HepG2 (cell line): Measurements from ENCODE around the gene UGT1A7. TPM values are rescaled to one million over a fixed set of nuclear protein-coding genes. Genes with fewer than 3 reads are reported as not detected.

Source experiments
- ATAC-seq: fragments of 200-7000 bp; cut with Tn5 transposase; 3 replicates; pipeline ENCODE4 v1.9.1; 2020; ENCODE audit warnings: mild to moderate bottlenecking, moderate library complexity
- BruUV-seq: library from RNA; stranded (reverse); fragments of 400-500 nt; replicated peaks from 2 replicates; lab custom pipeline; 2021; lab: Mats Ljungman, UMichigan
- CTCF ChIA-PET: fragments of 300-600 bp; formaldehyde crosslinking; extraction: SDS; loops from one replicate; lab custom pipeline; 2021; ENCODE audit warnings: low total read pairs, inconsistent platforms, low intra/inter-chr PET ratio; lab: Yijun Ruan, JAX
- POLR2A ChIA-PET: fragments of 350-600 bp; sonication (Branson Sonifier 250); formaldehyde crosslinking; loops from one replicate; lab custom pipeline; 2020; ENCODE audit warnings: antibody characterized with exemption, inconsistent platforms; lab: Yijun Ruan, JAX
- DNase-seq: peaks from one replicate; pipeline ENCODE4 v3.0.0-alpha.2; 2015; ENCODE audit warnings: low spot score
- FAIRE-seq: peaks from 3 replicates; lab custom pipeline; 2011; peaks lifted over from hg19 to GRCh38; lab: Jason Lieb, UNC
- H2AFZ ChIP-seq: one replicate; pipeline ENCODE4 v1.6.1; 2011; ENCODE audit warnings: low read length, inconsistent platforms
- H3K27ac ChIP-seq: fragments of 300-600 bp; 3 replicates; pipeline ENCODE4 v1.8.0; 2011; ENCODE audit warnings: mixed run types, mild to moderate bottlenecking, mixed read lengths, low read length, inconsistent platforms; ENCODE audit not compliant: insufficient read depth; ENCODE audit errors: extremely low read length
- H3K27me3 ChIP-seq, 2 experiments: fragments of 200-600 bp in 1 of 2; 2 replicates in 1 of 2; 3 replicates in 1 of 2; pipeline versions ENCODE4 v1.6.0 to v1.8.0; 2011; ENCODE audit warnings: low read length in 2 of 2, mild to moderate bottlenecking in 2 of 2, moderate library complexity in 2 of 2, inconsistent platforms in 1 of 2; ENCODE audit not compliant: insufficient read depth in 2 of 2, control insufficient read depth in 1 of 2
- H3K36me3 ChIP-seq, 2 experiments: fragments of 200-600 bp in 1 of 2; replicated peaks in 1 of 2; 2 replicates in 1 of 2; 3 replicates in 1 of 2; pipeline versions ENCODE4 v1.5.1 to v1.8.0; 2011; ENCODE audit warnings: low read length in 2 of 2, inconsistent platforms in 1 of 2; ENCODE audit not compliant: insufficient read depth in 2 of 2, control insufficient read depth in 1 of 2
- H3K4me1 ChIP-seq: 2 replicates; pipeline ENCODE4 v1.5.1; 2012; ENCODE audit warnings: low read length, inconsistent platforms; ENCODE audit not compliant: insufficient read depth
- H3K4me2 ChIP-seq: 2 replicates; pipeline ENCODE4 v1.6.0; 2011; ENCODE audit warnings: low read depth, low read length, inconsistent platforms
- H3K4me3 ChIP-seq, 3 experiments: fragments of 200-600 bp in 1 of 3; sonication (generic), shearing (Covaris generic) in 1 of 3; replicated peaks in 1 of 3; 2 replicates each; pipeline ENCODE4 v1.5.1; 2011 to 2016; ENCODE audit warnings: low read length in 3 of 3, inconsistent platforms in 2 of 3, low read depth in 2 of 3, mild to moderate bottlenecking in 2 of 3, control low read depth in 1 of 3, mixed read lengths in 1 of 3; ENCODE audit not compliant: insufficient read depth in 1 of 3
- H3K79me2 ChIP-seq: one replicate; pipeline ENCODE4 v1.6.1; 2011; ENCODE audit warnings: low read length, inconsistent platforms; ENCODE audit not compliant: insufficient read depth
- H3K9ac ChIP-seq: 2 replicates; pipeline ENCODE4 v1.6.0; 2011; ENCODE audit warnings: mild to moderate bottlenecking, low read depth, low read length, inconsistent platforms; ENCODE audit not compliant: insufficient read depth
- H3K9me3 ChIP-seq: 2 replicates; pipeline ENCODE4 v1.5.1; 2012; ENCODE audit warnings: mild to moderate bottlenecking, low read length
- H4K20me1 ChIP-seq: 2 replicates; pipeline ENCODE4 v1.6.0; 2011; ENCODE audit warnings: inconsistent platforms, mild to moderate bottlenecking, low read length, moderate library complexity; ENCODE audit not compliant: insufficient read depth
- CREM ChIP-seq, 2 experiments: sonication (generic) in 1 of 2; formaldehyde crosslinking in 1 of 2; IDR thresholded peaks; 2 replicates each; pipeline versions ENCODE4 v1.4.0 to v1.6.1; 2016 to 2020; ENCODE audit warnings: antibody characterized with exemption in 1 of 2, mild to moderate bottlenecking in 1 of 2, missing genetic modification reagents in 1 of 2
- EP300 ChIP-seq, 3 experiments: sonication (generic) in 1 of 3; formaldehyde crosslinking in 1 of 3; IDR thresholded peaks; 2 replicates each; pipeline versions ENCODE4 v1.5.1 to v1.6.1; 2011 to 2020; ENCODE audit warnings: low read depth in 2 of 3, low read length in 2 of 3, borderline replicate concordance in 1 of 3, improper control_type of control experiment in 1 of 3, mild to moderate bottlenecking in 1 of 3, missing genetic modification reagents in 1 of 3, moderate library complexity in 1 of 3
- GATA4 ChIP-seq: sonication (generic); IDR thresholded peaks from 2 replicates; pipeline ENCODE4 v1.6.1; 2016; ENCODE audit warnings: antibody characterized with exemption, low read depth, borderline replicate concordance
- MAFF ChIP-seq: IDR thresholded peaks from 2 replicates; pipeline ENCODE4 v1.6.1; 2011; ENCODE audit warnings: low read depth, low read length, improper control_type of control experiment
- NFE2L2 ChIP-seq: fragments of 150-350 bp; IDR thresholded peaks from 2 replicates; pipeline ENCODE4 v1.6.1; 2014; ENCODE audit warnings: low read length
- PBX3 ChIP-seq: sonication (generic); formaldehyde crosslinking; IDR thresholded peaks from 2 replicates; pipeline ENCODE4 v1.8.1; 2023; ENCODE audit warnings: missing genetic modification reagents, inconsistent platforms, borderline replicate concordance
- RXRA ChIP-seq: sonication (generic); formaldehyde crosslinking; IDR thresholded peaks from 2 replicates; pipeline ENCODE4 v1.5.1; 2020; ENCODE audit warnings: missing genetic modification reagents
- TBL1XR1 ChIP-seq: fragments of 150-350 bp; IDR thresholded peaks from 2 replicates; pipeline ENCODE4 v1.6.1; 2014; ENCODE audit warnings: borderline replicate concordance, low read length; ENCODE audit not compliant: partially characterized antibody
- ZNF138 ChIP-seq: sonication (generic); formaldehyde crosslinking; IDR thresholded peaks from 2 replicates; pipeline ENCODE4 v1.5.0; 2020; ENCODE audit warnings: mild to moderate bottlenecking, low read depth, missing genetic modification reagents
- ZNF543 ChIP-seq: sonication (generic); formaldehyde crosslinking; IDR thresholded peaks from 2 replicates; pipeline ENCODE4 v1.4.0; 2020; ENCODE audit warnings: mild to moderate bottlenecking, missing genetic modification reagents
- WGBS: methylation state at CpG from one replicate; pipeline ENCODE4 v1.1.6; 2017; ENCODE audit warnings: low lambda C conversion rate; 5-methylcytosine and 5-hydroxymethylcytosine counted together
- in situ Hi-C: cut with HindIII; loops from 2 replicates; pipeline ENCODE4 v1.10.0; 2017; ENCODE audit warnings: low pct_unique_long_range_greater_than_20kb; ENCODE audit not compliant: extremely low pct_ligation_motif_present
- intact Hi-C: fragments of 100-400 bp; cut with micrococcal nuclease; formaldehyde crosslinking; loops from one replicate; pipeline ENCODE4 v1.10.0; 2022; ENCODE audit not compliant: unreplicated experiment
- polyA plus RNA-seq, 8 experiments: library from polyadenylated mRNA; depleted of rRNA in 3 of 8; stranded (reverse) in 7 of 8; unstranded in 1 of 8; fragments of >200 nt; fragmentation: Illumina TruSeq in 4 of 8; extraction: Trizol in 4 of 8; gene quantifications; 2 replicates each; pipeline versions ENCODE4 v1.2.1 to v1.2.3, GENCODE V29; 2011 to 2016; ENCODE audit warnings: low read depth in 4 of 8, missing spikeins in 1 of 8, mixed read lengths in 1 of 8; ENCODE audit not compliant: insufficient read depth in 1 of 8
- total RNA-seq, 5 experiments: library from RNA; depleted of rRNA; stranded (reverse); fragments of >200 nt; fragmentation: Illumina TruSeq; extraction: Trizol; gene quantifications; 2 replicates each; pipeline ENCODE4 v1.2.3, GENCODE V29; 2016; ENCODE audit warnings: low read depth in 1 of 5
- TF ChIP-seq, protein P1 (sequence below): sonication (generic); formaldehyde crosslinking; IDR thresholded peaks from 2 replicates; pipeline ENCODE4 v1.4.0; 2020; ENCODE audit warnings: missing genetic modification reagents
- TF ChIP-seq, protein P2 (sequence below), 2 experiments: IDR thresholded peaks; 2 replicates each; pipeline ENCODE4 v1.6.1; 2011 to 2012; ENCODE audit warnings: low read length in 2 of 2, borderline replicate concordance in 1 of 2, low read depth in 1 of 2, mild to moderate bottlenecking in 1 of 2, moderate library complexity in 1 of 2

UGT1A7 gene
- total and polyA plus RNA-seq, 2 of the 13 experiments (the other 11 are each of a cell fraction or from before 2014, with no cell fraction given): not detected

- H3K4me1 ChIP-seq: peaks cover under 1% of the 10 kb centered on the region; the same call in 1 of the 2 replicates
- no peak for ATAC-seq
- WGBS: 21% methylated on average over 1 of the region's 1 CpG
- POLR2A ChIA-PET: no interaction called here
- H3K36me3 ChIP-seq: no peaks in the 10 kb centered on the region
- H3K9ac ChIP-seq: no peak overlapping the region
- no peaks in the 10 kb centered on the region for H3K79me2 ChIP-seq
- peak overlapping the region; percentile 12 for H3K27ac ChIP-seq
- peak; percentile 56 for DNase-seq
- no peak overlapping the region for H2AFZ ChIP-seq
- intact Hi-C loops (no loop called here), in situ Hi-C loops (no loop called here)
- no peaks in the 10 kb centered on the region for H3K27me3 ChIP-seq
- H3K4me3 ChIP-seq: no peak overlapping the region
- no peak overlapping the region for H3K4me2 ChIP-seq
- no peaks in the 10 kb centered on the region for H3K9me3 ChIP-seq
- no peak for FAIRE-seq
- peak; percentile 63; the same call in 1 of the 2 replicates for TF ChIP-seq RXRA (CRISPR knock-in tag)
- TF ChIP-seq, protein P1, sequence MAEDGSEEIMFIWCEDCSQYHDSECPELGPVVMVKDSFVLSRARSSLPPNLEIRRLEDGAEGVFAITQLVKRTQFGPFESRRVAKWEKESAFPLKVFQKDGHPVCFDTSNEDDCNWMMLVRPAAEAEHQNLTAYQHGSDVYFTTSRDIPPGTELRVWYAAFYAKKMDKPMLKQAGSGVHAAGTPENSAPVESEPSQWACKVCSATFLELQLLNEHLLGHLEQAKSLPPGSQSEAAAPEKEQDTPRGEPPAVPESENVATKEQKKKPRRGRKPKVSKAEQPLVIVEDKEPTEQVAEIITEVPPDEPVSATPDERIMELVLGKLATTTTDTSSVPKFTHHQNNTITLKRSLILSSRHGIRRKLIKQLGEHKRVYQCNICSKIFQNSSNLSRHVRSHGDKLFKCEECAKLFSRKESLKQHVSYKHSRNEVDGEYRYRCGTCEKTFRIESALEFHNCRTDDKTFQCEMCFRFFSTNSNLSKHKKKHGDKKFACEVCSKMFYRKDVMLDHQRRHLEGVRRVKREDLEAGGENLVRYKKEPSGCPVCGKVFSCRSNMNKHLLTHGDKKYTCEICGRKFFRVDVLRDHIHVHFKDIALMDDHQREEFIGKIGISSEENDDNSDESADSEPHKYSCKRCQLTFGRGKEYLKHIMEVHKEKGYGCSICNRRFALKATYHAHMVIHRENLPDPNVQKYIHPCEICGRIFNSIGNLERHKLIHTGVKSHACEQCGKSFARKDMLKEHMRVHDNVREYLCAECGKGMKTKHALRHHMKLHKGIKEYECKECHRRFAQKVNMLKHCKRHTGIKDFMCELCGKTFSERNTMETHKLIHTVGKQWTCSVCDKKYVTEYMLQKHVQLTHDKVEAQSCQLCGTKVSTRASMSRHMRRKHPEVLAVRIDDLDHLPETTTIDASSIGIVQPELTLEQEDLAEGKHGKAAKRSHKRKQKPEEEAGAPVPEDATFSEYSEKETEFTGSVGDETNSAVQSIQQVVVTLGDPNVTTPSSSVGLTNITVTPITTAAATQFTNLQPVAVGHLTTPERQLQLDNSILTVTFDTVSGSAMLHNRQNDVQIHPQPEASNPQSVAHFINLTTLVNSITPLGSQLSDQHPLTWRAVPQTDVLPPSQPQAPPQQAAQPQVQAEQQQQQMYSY (CRISPR knock-in tag): no peak
- TF ChIP-seq ZNF138 (CRISPR knock-in tag): no peak
- peak; percentile 21; the same call in 1 of the 2 replicates for TF ChIP-seq MAFF
- TF ChIP-seq EP300 (IDR thresholded peaks at IDR 0.05; ENCODE audit: low read depth in 2 of 2, low read length in 2 of 2): peak in 1 of 2 experiments; percentile 59; a peak in 1 of 4 replicates
- peak; percentile 74 for TF ChIP-seq EP300 (CRISPR knock-in tag; IDR thresholded peaks at IDR 0.05; ENCODE audit: borderline replicate concordance)
- peak; percentile 88 for TF ChIP-seq NFE2L2
- TF ChIP-seq, protein P2, sequence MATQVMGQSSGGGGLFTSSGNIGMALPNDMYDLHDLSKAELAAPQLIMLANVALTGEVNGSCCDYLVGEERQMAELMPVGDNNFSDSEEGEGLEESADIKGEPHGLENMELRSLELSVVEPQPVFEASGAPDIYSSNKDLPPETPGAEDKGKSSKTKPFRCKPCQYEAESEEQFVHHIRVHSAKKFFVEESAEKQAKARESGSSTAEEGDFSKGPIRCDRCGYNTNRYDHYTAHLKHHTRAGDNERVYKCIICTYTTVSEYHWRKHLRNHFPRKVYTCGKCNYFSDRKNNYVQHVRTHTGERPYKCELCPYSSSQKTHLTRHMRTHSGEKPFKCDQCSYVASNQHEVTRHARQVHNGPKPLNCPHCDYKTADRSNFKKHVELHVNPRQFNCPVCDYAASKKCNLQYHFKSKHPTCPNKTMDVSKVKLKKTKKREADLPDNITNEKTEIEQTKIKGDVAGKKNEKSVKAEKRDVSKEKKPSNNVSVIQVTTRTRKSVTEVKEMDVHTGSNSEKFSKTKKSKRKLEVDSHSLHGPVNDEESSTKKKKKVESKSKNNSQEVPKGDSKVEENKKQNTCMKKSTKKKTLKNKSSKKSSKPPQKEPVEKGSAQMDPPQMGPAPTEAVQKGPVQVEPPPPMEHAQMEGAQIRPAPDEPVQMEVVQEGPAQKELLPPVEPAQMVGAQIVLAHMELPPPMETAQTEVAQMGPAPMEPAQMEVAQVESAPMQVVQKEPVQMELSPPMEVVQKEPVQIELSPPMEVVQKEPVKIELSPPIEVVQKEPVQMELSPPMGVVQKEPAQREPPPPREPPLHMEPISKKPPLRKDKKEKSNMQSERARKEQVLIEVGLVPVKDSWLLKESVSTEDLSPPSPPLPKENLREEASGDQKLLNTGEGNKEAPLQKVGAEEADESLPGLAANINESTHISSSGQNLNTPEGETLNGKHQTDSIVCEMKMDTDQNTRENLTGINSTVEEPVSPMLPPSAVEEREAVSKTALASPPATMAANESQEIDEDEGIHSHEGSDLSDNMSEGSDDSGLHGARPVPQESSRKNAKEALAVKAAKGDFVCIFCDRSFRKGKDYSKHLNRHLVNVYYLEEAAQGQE (IDR thresholded peaks at IDR 0.05; ENCODE audit: borderline replicate concordance in 1 of 2, low read depth in 1 of 2, low read length in 2 of 2): no peak
- no peak for TF ChIP-seq ZNF543 (CRISPR knock-in tag)
- peak; percentile 30; the same call in 1 of the 2 replicates for TF ChIP-seq CREM (IDR thresholded peaks at IDR 0.05)
- no peak for TF ChIP-seq CREM (CRISPR knock-in tag; IDR thresholded peaks at IDR 0.05)
- TF ChIP-seq TBL1XR1: no peak
- TF ChIP-seq GATA4: peak; percentile 27; the same call in 1 of the 2 replicates
- TF ChIP-seq PBX3 (CRISPR knock-in tag): no peak
- TF ChIP-seq, all 625 proteins: peak for 6
- CTCF ChIA-PET: no interaction called here
- no peaks in the 10 kb centered on the region for H4K20me1 ChIP-seq
- BruUV-seq: no TSS peak
These were observed 18.4 kb downstream of the UGT1A7 start for GRCh38 chr2:233700028-233700635.
